Upper lobe of right lung (tissue), 1 donor: ENCODE data around the gene NDUFS5. TPM values are rescaled to one million over a fixed set of nuclear protein-coding genes. Genes with fewer than 3 reads are reported as not detected.
A peak's percentile ranks its signal among the peaks of the same experiment; 100 is the strongest.

Experiments used
- ATAC-seq: fragments of 200-7000 bp; cut with Tn5 transposase; one replicate; pipeline ENCODE4 v1.9.1; 2020; ENCODE audit warnings: mild to moderate bottlenecking, moderate library complexity
- DNase-seq: peaks from one replicate; pipeline ENCODE4 v3.0.0-alpha.2; 2020
- H3K27ac ChIP-seq: fragments of 200-600 bp; one replicate; pipeline ENCODE4 v1.8.0; 2022
- H3K27me3 ChIP-seq: fragments of 200-600 bp; one replicate; pipeline ENCODE4 v1.8.0; 2022; ENCODE audit warnings: mild to moderate bottlenecking
- H3K36me3 ChIP-seq: fragments of 200-600 bp; one replicate; pipeline ENCODE4 v1.8.0; 2022
- H3K4me1 ChIP-seq: fragments of 200-600 bp; one replicate; pipeline ENCODE4 v1.8.0; 2022
- H3K4me3 ChIP-seq: fragments of 200-600 bp; one replicate; pipeline ENCODE4 v1.8.0; 2022; ENCODE audit warnings: mild to moderate bottlenecking
- H3K9me3 ChIP-seq: fragments of 200-600 bp; one replicate; pipeline ENCODE4 v1.8.0; 2022
- intact Hi-C: fragments of 100-400 bp; cut with DNase I; formaldehyde crosslinking; loops from one replicate; pipeline ENCODE4 v1.11.0; 2022
- total RNA-seq: library from RNA; stranded (reverse); fragmentation: NEBNext Ultra II Directional; extraction: Animal tissue kit (Norgen Biotek cat#: 25700); gene quantifications from one replicate; pipeline ENCODE4 v1.2.1, GENCODE V29; 2021
- TF ChIP-seq, protein P1 (sequence below): fragments of 200-600 bp; IDR thresholded peaks from one replicate; pipeline ENCODE4 v1.8.0; 2022; ENCODE audit warnings: antibody characterized with exemption
- donor health status: DM: no; HTN: yes; CAD: no; lungs with severe emphysema.

NDUFS5 gene
- total RNA-seq, 1 donor from 2014 or later = 154 TPM

DNA sequence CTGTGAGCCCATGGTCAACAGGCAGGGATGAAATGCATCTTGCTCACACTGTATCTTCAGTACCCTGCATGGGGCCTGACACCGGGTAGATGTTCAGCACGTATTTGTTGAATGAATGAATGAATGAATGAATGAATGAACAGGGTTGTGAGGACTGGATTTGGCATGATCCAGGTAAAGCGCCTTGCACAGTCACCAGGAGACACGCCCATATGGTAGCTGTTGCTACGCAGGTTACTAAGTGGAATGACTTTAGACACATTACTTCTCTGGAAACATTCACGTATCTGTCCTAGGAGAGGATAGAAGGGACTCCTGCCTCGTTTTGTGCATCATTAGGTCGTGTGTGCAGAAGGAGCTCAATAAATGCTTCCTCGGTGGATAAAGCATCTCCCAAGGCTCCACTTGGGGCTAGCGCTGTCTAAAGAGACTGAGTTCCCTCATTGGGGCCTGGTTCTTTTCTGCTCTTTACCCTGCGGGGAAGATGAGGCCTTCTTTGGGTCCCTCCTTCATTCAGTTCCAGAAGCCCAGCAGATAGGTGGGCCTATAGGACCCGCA, 54.2 kb downstream of the NDUFS5 start:
- H3K27me3 ChIP-seq = peaks cover 10% of the 10 kb centered on the region
- TF ChIP-seq, protein P1, sequence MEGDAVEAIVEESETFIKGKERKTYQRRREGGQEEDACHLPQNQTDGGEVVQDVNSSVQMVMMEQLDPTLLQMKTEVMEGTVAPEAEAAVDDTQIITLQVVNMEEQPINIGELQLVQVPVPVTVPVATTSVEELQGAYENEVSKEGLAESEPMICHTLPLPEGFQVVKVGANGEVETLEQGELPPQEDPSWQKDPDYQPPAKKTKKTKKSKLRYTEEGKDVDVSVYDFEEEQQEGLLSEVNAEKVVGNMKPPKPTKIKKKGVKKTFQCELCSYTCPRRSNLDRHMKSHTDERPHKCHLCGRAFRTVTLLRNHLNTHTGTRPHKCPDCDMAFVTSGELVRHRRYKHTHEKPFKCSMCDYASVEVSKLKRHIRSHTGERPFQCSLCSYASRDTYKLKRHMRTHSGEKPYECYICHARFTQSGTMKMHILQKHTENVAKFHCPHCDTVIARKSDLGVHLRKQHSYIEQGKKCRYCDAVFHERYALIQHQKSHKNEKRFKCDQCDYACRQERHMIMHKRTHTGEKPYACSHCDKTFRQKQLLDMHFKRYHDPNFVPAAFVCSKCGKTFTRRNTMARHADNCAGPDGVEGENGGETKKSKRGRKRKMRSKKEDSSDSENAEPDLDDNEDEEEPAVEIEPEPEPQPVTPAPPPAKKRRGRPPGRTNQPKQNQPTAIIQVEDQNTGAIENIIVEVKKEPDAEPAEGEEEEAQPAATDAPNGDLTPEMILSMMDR = no peak
- no peaks in the 10 kb centered on the region for H3K9me3 ChIP-seq
- intact Hi-C loops = no loop called here
- no peak for ATAC-seq
- peaks cover 9% of the 10 kb centered on the region for H3K4me1 ChIP-seq
- H3K4me3 ChIP-seq = peak overlapping the region; percentile 43
- no peak overlapping the region for H3K27ac ChIP-seq
- no peak for DNase-seq
- no peaks in the 10 kb centered on the region for H3K36me3 ChIP-seq

DNA sequence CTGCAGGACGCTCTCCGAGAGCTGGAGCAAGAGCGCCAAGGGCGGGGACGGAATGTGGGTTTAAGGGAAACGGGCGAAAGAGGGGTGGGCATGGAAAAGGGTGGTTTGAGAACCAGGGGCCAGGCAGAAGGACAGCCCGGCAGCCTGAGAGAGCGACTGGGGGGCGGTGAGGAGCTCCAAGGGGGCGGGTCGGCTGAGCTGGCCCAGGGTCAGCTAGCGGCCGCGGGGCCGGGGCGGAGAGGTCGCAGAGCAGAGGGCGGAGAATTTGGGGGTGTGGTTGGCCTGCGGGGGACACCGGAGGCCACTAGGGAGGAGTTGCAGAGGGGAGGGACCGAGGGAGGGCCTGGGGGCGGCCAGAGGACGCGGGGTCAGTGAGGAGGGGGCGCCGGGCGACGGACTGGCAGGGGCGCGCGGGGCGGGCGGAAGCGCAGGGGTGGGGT, 54.7 kb downstream of the NDUFS5 start:
- DNase-seq = no peak
- H3K36me3 ChIP-seq = no peaks in the 10 kb centered on the region
- intact Hi-C loops = no loop called here
- peak; percentile 13 for ATAC-seq
- H3K27me3 ChIP-seq = peaks cover 10% of the 10 kb centered on the region
- H3K9me3 ChIP-seq = no peaks in the 10 kb centered on the region
- peaks cover 9% of the 10 kb centered on the region for H3K4me1 ChIP-seq
- H3K4me3 ChIP-seq = peak overlapping the region; percentile 43
- H3K27ac ChIP-seq = no peak overlapping the region
- TF ChIP-seq, protein P1 = no peak

DNA sequence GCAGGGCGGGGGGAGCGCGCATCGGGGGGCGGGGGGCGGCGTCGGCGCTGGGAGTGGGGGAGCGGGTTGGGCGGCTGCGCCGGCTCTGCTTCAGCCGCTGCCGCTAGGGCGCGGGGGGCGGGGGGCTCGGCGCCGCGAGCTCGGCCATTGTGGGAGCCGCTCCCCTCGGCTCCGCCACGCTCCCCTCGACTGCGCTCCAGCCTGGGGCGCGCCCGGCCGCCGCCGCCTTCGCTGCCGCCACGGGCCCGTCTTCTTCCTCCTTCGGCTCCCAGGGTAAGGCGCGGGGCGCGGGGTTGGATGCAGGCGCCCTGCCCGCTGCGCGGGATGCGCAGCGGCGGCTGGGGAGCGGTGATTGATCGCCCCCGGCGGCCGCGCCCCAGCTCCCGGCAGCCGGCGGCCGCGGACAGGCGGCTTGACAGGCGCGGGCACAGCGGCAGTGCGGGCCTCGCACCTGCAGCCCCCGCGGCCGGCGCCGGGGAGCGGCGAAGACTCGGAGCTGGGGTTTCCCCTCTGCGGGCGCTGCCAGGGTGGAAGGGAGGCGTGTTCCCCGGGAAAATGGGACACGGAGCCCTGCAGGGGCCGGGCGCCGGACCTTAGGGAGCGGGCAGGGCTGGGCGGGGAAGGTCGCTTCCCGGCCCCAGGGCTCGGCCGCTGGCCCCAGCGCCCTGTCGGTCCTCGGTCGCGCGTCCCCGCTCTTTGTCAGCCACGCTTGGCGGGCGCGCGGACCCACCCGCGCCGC, 55.3 kb downstream of the NDUFS5 start:
- Histone ChIP-seq H3K4me1 (peaks cover 8% of the 10 kb centered on the region), H3K4me3 (peak overlapping the region; percentile 43), H3K27me3 (peaks cover 10% of the 10 kb centered on the region), H3K36me3 (no peaks in the 10 kb centered on the region), H3K27ac (no peak overlapping the region), H3K9me3 (no peaks in the 10 kb centered on the region)
- DNase-seq (peak; percentile 72), ATAC-seq (peak; percentile 69)
- intact Hi-C loops = no loop called here
- TF ChIP-seq, protein P1 = no peak

GRCh38 chr1:39082010-39082799, 56.1 kb downstream of the NDUFS5 start:
- Histone ChIP-seq H3K9me3 (no peaks in the 10 kb centered on the region), H3K27ac (no peak overlapping the region), H3K4me3 (peak overlapping the region; percentile 43), H3K4me1 (peaks cover 3% of the 10 kb centered on the region), H3K27me3 (peaks cover 10% of the 10 kb centered on the region), H3K36me3 (no peaks in the 10 kb centered on the region)
- intact Hi-C loops = no loop called here
- ATAC-seq (no peak), DNase-seq (no peak)
- TF ChIP-seq, protein P1 = no peak

DNA sequence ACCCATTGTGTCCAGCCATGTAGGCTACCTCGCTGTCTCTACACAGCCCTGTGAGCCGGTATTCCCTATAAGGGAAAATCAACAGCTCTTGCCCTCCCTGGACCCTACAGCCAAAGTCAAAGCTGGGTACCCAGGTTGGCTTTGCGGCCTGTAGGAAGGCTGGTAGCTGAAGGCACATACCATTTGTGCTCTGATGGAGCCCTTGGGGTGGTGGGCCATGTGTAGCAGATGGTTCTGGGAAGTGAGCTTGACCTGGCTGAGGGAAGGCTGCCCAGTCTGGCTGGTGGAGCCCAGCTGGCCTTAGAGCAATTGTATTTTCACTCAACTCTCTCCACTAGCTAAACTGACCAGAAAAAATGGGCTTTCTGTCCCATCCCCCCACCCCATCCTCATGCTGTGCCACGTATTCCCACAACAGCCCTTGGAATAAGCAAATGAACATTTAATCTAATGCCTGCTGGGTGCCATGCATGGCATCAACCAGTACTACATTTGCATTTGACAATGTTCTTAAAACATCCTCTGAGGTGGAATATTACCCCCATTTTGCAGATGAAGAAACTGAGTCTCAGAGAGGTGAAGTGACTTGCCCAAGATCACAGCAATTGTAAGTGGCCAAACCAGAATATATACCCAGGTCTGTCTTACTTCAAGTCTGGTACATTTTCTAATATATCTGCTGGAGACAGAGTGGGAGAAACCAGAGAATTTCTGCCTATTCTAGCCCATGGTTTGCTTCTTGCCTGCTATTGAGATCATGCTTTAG, 56.8 kb downstream of the NDUFS5 start:
- Histone ChIP-seq H3K36me3 (no peaks in the 10 kb centered on the region), H3K27me3 (peaks cover 10% of the 10 kb centered on the region), H3K9me3 (no peaks in the 10 kb centered on the region), H3K4me1 (peaks cover 3% of the 10 kb centered on the region), H3K4me3 (no peak overlapping the region), H3K27ac (no peak overlapping the region)
- intact Hi-C loops = no loop called here
- DNase-seq = no peak
- TF ChIP-seq, protein P1 = no peak
- ATAC-seq = no peak
